ENCODE data around the gene IL1RAPL1.

IL1RAPL1 gene

GRCh38 chrX:28969126-28969525 is 381.9 kb downstream of the IL1RAPL1 start:
- no peak for DNase-seq (ENCODE audit: low read depth, low spot score)

GRCh38 chrX:28979877-28980276 is 392.6 kb downstream of the IL1RAPL1 start:
- no peak for DNase-seq (ENCODE audit: low read depth, low spot score)

- no peak for DNase-seq (ENCODE audit: low read depth, low spot score)
These were observed 394.7 kb downstream of the IL1RAPL1 start for GRCh38 chrX:28981952-28982351.

GRCh38 chrX:28988246-28988645 is 401.0 kb downstream of the IL1RAPL1 start:
- no peak for DNase-seq (ENCODE audit: low read depth, low spot score)

GRCh38 chrX:28997706-28998463 is 410.6 kb downstream of the IL1RAPL1 start:
- DNase-seq (ENCODE audit: low read depth, low spot score) = no peak

- DNase-seq (ENCODE audit: low read depth, low spot score) = no peak
These were observed 411.4 kb downstream of the IL1RAPL1 start for GRCh38 chrX:28998609-28999135.

GRCh38 chrX:29012867-29013266 is 425.6 kb downstream of the IL1RAPL1 start:
- no peak for DNase-seq (ENCODE audit: low read depth, low spot score)

GRCh38 chrX:29023207-29023606 is 436.0 kb downstream of the IL1RAPL1 start:
- DNase-seq (ENCODE audit: low read depth, low spot score) = no peak

GRCh38 chrX:29024871-29025270 is 437.6 kb downstream of the IL1RAPL1 start:
- no peak for DNase-seq (ENCODE audit: low read depth, low spot score)

GRCh38 chrX:29039501-29039900 is 452.3 kb downstream of the IL1RAPL1 start:
- no peak for DNase-seq (ENCODE audit: low read depth, low spot score)

- DNase-seq (ENCODE audit: low read depth, low spot score) = no peak
These were observed 452.9 kb downstream of the IL1RAPL1 start for GRCh38 chrX:29040160-29040559.

- DNase-seq (ENCODE audit: low read depth, low spot score) = no peak
These were observed 455.1 kb downstream of the IL1RAPL1 start for GRCh38 chrX:29042341-29042740.

GRCh38 chrX:29043746-29044145 is 456.5 kb downstream of the IL1RAPL1 start:
- no peak for DNase-seq (ENCODE audit: low read depth, low spot score)

- DNase-seq (ENCODE audit: low read depth, low spot score) = no peak
These were observed 457.4 kb downstream of the IL1RAPL1 start for GRCh38 chrX:29044423-29045184.

GRCh38 chrX:29065477-29065876 is 478.2 kb downstream of the IL1RAPL1 start:
- no peak for DNase-seq (ENCODE audit: low read depth, low spot score)

- no peak for DNase-seq (ENCODE audit: low read depth, low spot score)
These were observed 479.3 kb downstream of the IL1RAPL1 start for GRCh38 chrX:29066516-29066915.

GRCh38 chrX:29067351-29067750 is 480.1 kb downstream of the IL1RAPL1 start:
- no peak for DNase-seq (ENCODE audit: low read depth, low spot score)

- no peak for DNase-seq (ENCODE audit: low read depth, low spot score)
These were observed 484.5 kb downstream of the IL1RAPL1 start for GRCh38 chrX:29071525-29072320.

GRCh38 chrX:29082558-29082957 is 495.3 kb downstream of the IL1RAPL1 start:
- DNase-seq (ENCODE audit: low read depth, low spot score) = no peak

- DNase-seq (ENCODE audit: low read depth, low spot score) = no peak
These were observed 496.6 kb downstream of the IL1RAPL1 start for GRCh38 chrX:29083823-29084222.

GRCh38 chrX:29090811-29091210 is 503.6 kb downstream of the IL1RAPL1 start:
- no peak for DNase-seq (ENCODE audit: low read depth, low spot score)

- no peak for DNase-seq (ENCODE audit: low read depth, low spot score)
These were observed 520.0 kb downstream of the IL1RAPL1 start for GRCh38 chrX:29107231-29107630.
